Measurements from ENCODE around the gene TM4SF20. TPM values are rescaled to one million over a fixed set of nuclear protein-coding genes. Genes with fewer than 3 reads are reported as not detected.

TM4SF20 gene
- total RNA-seq, 4 donors from 2014 or later = not detected

GRCh38 chr2:227398684-227399670 is 19.9 kb upstream of the TM4SF20 start:
- no peak overlapping the region for H3K27ac ChIP-seq
- H3K4me3 ChIP-seq (replicated peaks in 1 of 3) = no peak overlapping the region
- no peaks in the 10 kb centered on the region for H3K27me3 ChIP-seq
- intact Hi-C loops (cut with DNase I) = no loop called here
- H3K4me1 ChIP-seq = no peaks in the 10 kb centered on the region
- H3K36me3 ChIP-seq = no peaks in the 10 kb centered on the region
- DNase-seq = no peak
- H3K9me3 ChIP-seq = no peaks in the 10 kb centered on the region
- no peak for TF ChIP-seq CTCF (IDR thresholded peaks at IDR 0.05)
- TF ChIP-seq POLR2A (IDR thresholded peaks at IDR 0.05) = no peak
- WGBS, 2 donors = 67 to 93% methylated on average over 4 of the region's 4 CpGs

- intact Hi-C loops (cut with DNase I) = no loop called here
- Histone ChIP-seq H3K4me1 (no peaks in the 10 kb centered on the region), H3K9me3 (no peaks in the 10 kb centered on the region), H3K27ac (no peak overlapping the region), H3K27me3 (no peaks in the 10 kb centered on the region), H3K36me3 (no peaks in the 10 kb centered on the region), H3K4me3 (replicated peaks in 1 of 3) (no peak overlapping the region)
- no peak for TF ChIP-seq CTCF (IDR thresholded peaks at IDR 0.05)
- TF ChIP-seq POLR2A (IDR thresholded peaks at IDR 0.05) = no peak
- DNase-seq = no peak
- 71 to 79% methylated on average over 4 of the region's 4 CpGs for WGBS, 2 donors
Observed at GRCh38 chr2:227397562-227397961, 18.5 kb upstream of the TM4SF20 start.

DNA sequence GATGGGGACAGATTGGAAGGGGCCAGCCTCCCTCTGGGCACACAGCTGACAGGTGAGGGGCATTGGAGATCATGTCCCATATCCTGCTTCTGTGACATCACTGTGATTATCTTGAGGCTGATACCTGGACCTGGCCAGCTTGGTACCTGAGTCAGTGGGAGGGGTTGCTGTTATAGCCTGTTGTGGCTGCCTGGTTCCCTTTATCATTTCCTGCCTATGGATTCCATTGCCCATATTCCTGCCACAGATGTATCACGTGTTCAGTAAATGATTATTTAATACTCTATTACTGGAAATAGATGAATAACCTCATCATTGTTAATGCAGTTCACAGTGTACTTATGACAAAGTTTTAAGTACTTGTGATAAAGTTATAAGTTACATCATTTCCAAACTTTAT is 16.4 kb upstream of the TM4SF20 start:
- no peak overlapping the region for H3K4me3 ChIP-seq (replicated peaks in 1 of 3)
- H3K27ac ChIP-seq = no peak overlapping the region
- no peak for DNase-seq
- no peaks in the 10 kb centered on the region for H3K9me3 ChIP-seq
- 83 to 92% methylated on average over 1 of the region's 1 CpG for WGBS, 2 donors
- intact Hi-C loops (cut with DNase I) = no loop called here
- H3K27me3 ChIP-seq = no peaks in the 10 kb centered on the region
- no peaks in the 10 kb centered on the region for H3K4me1 ChIP-seq
- no peak for TF ChIP-seq POLR2A (IDR thresholded peaks at IDR 0.05)
- H3K36me3 ChIP-seq = no peaks in the 10 kb centered on the region

GRCh38 chr2:227394401-227394800 is 15.3 kb upstream of the TM4SF20 start:
- intact Hi-C loops (cut with DNase I) = no loop called here
- Histone ChIP-seq H3K27me3 (no peaks in the 10 kb centered on the region), H3K36me3 (no peaks in the 10 kb centered on the region), H3K4me3 (replicated peaks in 1 of 3) (no peak overlapping the region), H3K27ac (no peak overlapping the region), H3K9me3 (no peaks in the 10 kb centered on the region), H3K4me1 (no peaks in the 10 kb centered on the region)
- no peak for TF ChIP-seq CTCF (IDR thresholded peaks at IDR 0.05)
- no peak for TF ChIP-seq POLR2A (IDR thresholded peaks at IDR 0.05)
- no peak for DNase-seq
- WGBS, 2 donors = 50 to 89% methylated on average over 2 of the region's 2 CpGs

DNA sequence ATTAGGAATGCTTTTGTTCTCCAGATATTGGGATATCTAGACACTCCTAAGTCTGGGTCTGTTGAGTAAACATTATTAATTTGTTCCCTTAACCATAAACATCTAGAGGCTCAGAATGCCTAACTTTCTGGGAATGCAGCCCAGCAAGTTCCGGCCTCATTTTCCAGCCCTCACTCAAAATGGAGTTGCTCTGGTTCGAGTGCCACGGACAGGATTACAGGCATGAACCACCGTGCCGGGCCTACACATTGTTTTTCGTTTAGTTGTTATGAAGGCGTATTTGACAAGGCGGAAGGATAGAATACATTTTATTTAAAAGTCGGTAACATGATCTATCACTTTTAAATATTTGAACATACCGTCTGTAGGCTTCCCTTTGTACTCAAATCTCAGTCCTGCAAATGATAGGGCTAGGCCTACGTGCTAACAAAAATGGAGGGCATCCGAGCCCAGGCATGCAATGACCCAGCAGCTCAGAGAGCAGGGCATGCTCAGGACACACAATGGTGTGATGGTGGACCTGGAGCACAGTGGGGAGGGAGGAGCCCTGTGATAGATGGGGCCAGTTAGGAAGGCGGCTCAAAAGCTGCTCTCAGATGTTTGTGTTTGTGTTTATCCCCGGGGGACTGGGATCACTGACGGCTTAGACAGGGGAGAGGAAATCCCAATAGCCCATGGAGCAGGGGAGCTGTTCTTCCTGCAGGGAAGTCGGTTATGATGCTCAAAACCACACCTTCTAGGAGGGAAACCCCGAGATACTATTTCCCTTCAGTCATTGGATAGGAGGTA is 11.6 kb upstream of the TM4SF20 start:
- no peak for DNase-seq
- WGBS, 2 donors = 75 to 79% methylated on average over 17 of the region's 17 CpGs
- Histone ChIP-seq H3K4me1 (no peaks in the 10 kb centered on the region), H3K36me3 (no peaks in the 10 kb centered on the region), H3K27me3 (no peaks in the 10 kb centered on the region), H3K27ac (no peak overlapping the region), H3K9me3 (no peaks in the 10 kb centered on the region), H3K4me3 (replicated peaks in 1 of 3) (no peak overlapping the region)
- intact Hi-C loops (cut with DNase I) = no loop called here
- TF ChIP-seq POLR2A (IDR thresholded peaks at IDR 0.05) = no peak
- TF ChIP-seq CTCF (IDR thresholded peaks at IDR 0.05) = no peak
